K562 (cell line): Measurements from ENCODE around the gene F2RL1. TPM values are rescaled to one million over a fixed set of nuclear protein-coding genes. Genes with fewer than 3 reads are reported as not detected.

Experiments
- ARID1B ChIP-seq: fragments of 450-650 bp; IDR thresholded peaks from 2 replicates; pipeline ENCODE4 v1.6.1; 2016; ENCODE audit warnings: antibody characterized with exemption, mild to moderate bottlenecking, inconsistent platforms
- ATF4 ChIP-seq: fragments of 450-650 bp; formaldehyde crosslinking; IDR thresholded peaks from 2 replicates; pipeline ENCODE4 v1.4.0; 2022; ENCODE audit warnings: mild to moderate bottlenecking, moderate library complexity
- BCL6 ChIP-seq: fragments of 250-450 bp; sonication (Bioruptor Pico); IDR thresholded peaks from 2 replicates; pipeline ENCODE4 v1.4.0; 2020
- CBFA2T2 ChIP-seq: fragments of 450-650 bp; conservative IDR thresholded peaks from 2 replicates; pipeline ENCODE4 v1.6.1; 2017; ENCODE audit warnings: mild to moderate bottlenecking
- DPF2 ChIP-seq: fragments of 450-650 bp; IDR thresholded peaks from 2 replicates; pipeline ENCODE4 v1.6.1; 2016
- ELK3 ChIP-seq: fragments of 450-650 bp; formaldehyde crosslinking; IDR thresholded peaks from 2 replicates; pipeline ENCODE4 v1.4.0; 2020; ENCODE audit warnings: mild to moderate bottlenecking
- FOSL1 ChIP-seq: fragments of 200-800 bp; sonication (Bioruptor generic); conservative IDR thresholded peaks from 2 replicates; pipeline ENCODE4 v1.6.1; 2016; ENCODE audit warnings: missing genetic modification characterization, missing compliant biosample characterization
- IRF1 ChIP-seq: sonication (generic); formaldehyde crosslinking; IDR thresholded peaks from 2 replicates; pipeline ENCODE4 v1.8.0; 2022; ENCODE audit warnings: missing genetic modification reagents, mild to moderate bottlenecking, borderline replicate concordance
- MECOM ChIP-seq: fragments of 250-450 bp; sonication (Bioruptor Pico); IDR thresholded peaks from 2 replicates; pipeline ENCODE4 v1.8.0; 2022; ENCODE audit warnings: inconsistent platforms
- POLR2AphosphoS5 ChIP-seq: IDR thresholded peaks from 2 replicates; pipeline ENCODE4 v1.6.1; 2011; ENCODE audit warnings: mild to moderate bottlenecking, low read depth, low read length, moderate library complexity; ENCODE audit not compliant: control insufficient read depth, insufficient read depth
- PTBP1 ChIP-seq: fragments of 200-400 bp; formaldehyde crosslinking; IDR thresholded peaks from 2 replicates; pipeline ENCODE4 v1.6.1; 2017; ENCODE audit warnings: low read depth, low read length
- PTTG1 ChIP-seq: fragments of 450-650 bp; IDR thresholded peaks from 2 replicates; pipeline ENCODE4 v1.6.1; 2016; ENCODE audit warnings: low read depth, mild to moderate bottlenecking, missing genetic modification characterization, missing compliant biosample characterization
- PYGO2 ChIP-seq: fragments of 450-650 bp; IDR thresholded peaks from 2 replicates; pipeline ENCODE4 v1.6.1; 2016; ENCODE audit warnings: mild to moderate bottlenecking, missing genetic modification characterization, moderate library complexity, missing compliant biosample characterization
- RAD21 ChIP-seq, 2 experiments: fragments of 250-450 bp in 1 of 2; fragments of 450-650 bp in 1 of 2; sonication (Bioruptor Pico) in 1 of 2; formaldehyde crosslinking in 1 of 2; IDR thresholded peaks in 1 of 2; conservative IDR thresholded peaks in 1 of 2; 2 replicates each; pipeline versions ENCODE4 v1.4.0 to v1.8.0; 2020 to 2022; ENCODE audit warnings: mild to moderate bottlenecking in 2 of 2, moderate library complexity in 1 of 2
- RCOR1 ChIP-seq, 2 experiments: IDR thresholded peaks; 2 replicates each; pipeline ENCODE4 v1.6.1; 2012; ENCODE audit warnings: low read depth in 2 of 2, low read length in 2 of 2, borderline replicate concordance in 1 of 2, improper control_type of control experiment in 1 of 2
- SMAD4 ChIP-seq: fragments of 250-450 bp; sonication (Bioruptor Pico); conservative IDR thresholded peaks from 2 replicates; pipeline ENCODE4 v1.8.0; 2021; ENCODE audit warnings: inconsistent platforms, mild to moderate bottlenecking, moderate library complexity
- TAL1 ChIP-seq: fragments of 450-650 bp; IDR thresholded peaks from 2 replicates; pipeline ENCODE4 v1.6.1; 2016; ENCODE audit warnings: mild to moderate bottlenecking
- TCF3 ChIP-seq: sonication (generic); formaldehyde crosslinking; IDR thresholded peaks from 2 replicates; pipeline ENCODE4 v1.4.0; 2020; ENCODE audit warnings: mild to moderate bottlenecking, missing genetic modification reagents
- TRIM25 ChIP-seq: fragments of 450-650 bp; IDR thresholded peaks from 2 replicates; pipeline ENCODE4 v1.7.0; 2016; ENCODE audit warnings: borderline replicate concordance
- VEZF1 ChIP-seq: fragments of 200-800 bp; sonication (Bioruptor generic); IDR thresholded peaks from 2 replicates; pipeline ENCODE4 v1.6.1; 2017; ENCODE audit warnings: missing genetic modification characterization, missing compliant biosample characterization
- ZKSCAN8 ChIP-seq: fragments of 200-800 bp; sonication (Bioruptor generic); IDR thresholded peaks from 2 replicates; pipeline ENCODE4 v1.6.1; 2016; ENCODE audit warnings: missing genetic modification characterization, missing compliant biosample characterization
- ZNF699 ChIP-seq: fragments of 250-450 bp; sonication (Bioruptor Pico); IDR thresholded peaks from 2 replicates; pipeline ENCODE4 v1.8.0; 2021; ENCODE audit warnings: mild to moderate bottlenecking, moderate library complexity; ENCODE audit not compliant: insufficient replicate concordance
- ZNF75A ChIP-seq: fragments of 450-650 bp; formaldehyde crosslinking; IDR thresholded peaks from 2 replicates; pipeline ENCODE4 v1.4.0; 2020; ENCODE audit warnings: mild to moderate bottlenecking
- polyA plus RNA-seq, 8 experiments: library from polyadenylated mRNA; depleted of rRNA in 4 of 8; stranded (reverse) in 5 of 8; unstranded in 3 of 8; fragments of >200 nt; fragmentation: Nextera tagmentation in 2 of 8; fragmentation: Illumina TruSeq in 1 of 8; extraction: Ambion mirVana in 2 of 8; extraction: Trizol in 1 of 8; gene quantifications; 2 replicates each; pipeline versions ENCODE4 v1.2.1 to v1.2.3, GENCODE V29; 2011 to 2014; ENCODE audit warnings: inconsistent platforms in 1 of 8, missing spikeins in 1 of 8
- total RNA-seq, 7 experiments: library from RNA; depleted of rRNA in 6 of 7; stranded (reverse); fragments of >200 nt in 6 of 7; fragmentation: Illumina TruSeq in 2 of 7; extraction: Trizol in 2 of 7; gene quantifications; 2 replicates each; pipeline versions ENCODE4 v1.2.1 to v1.2.3, GENCODE V29; 2011 to 2021; ENCODE audit warnings: low replicate concordance in 1 of 7

The F2RL1 gene
- total and polyA plus RNA-seq, 9 of the 15 experiments (the other 6 are each of a cell fraction or from before 2014, with no cell fraction given) = 0.03 to 0.50 (median 0.27) TPM; not detected in 6

GRCh38 chr5:76790632-76791290 lies 28.1 kb upstream of the F2RL1 start (continued):
- TF ChIP-seq TRIM25 = no peak
- TF ChIP-seq TAL1 = no peak
- no peak for TF ChIP-seq ATF4 (CRISPR knock-in tag)
- TF ChIP-seq SMAD4 (CRISPR knock-in tag) = peak; percentile 76; the same call in 1 of the 2 replicates
- no peak for TF ChIP-seq IRF1 (CRISPR knock-in tag)
- no peak for TF ChIP-seq ZNF75A
- no peak for TF ChIP-seq PTBP1
- no peak for TF ChIP-seq PYGO2 (tag)
- TF ChIP-seq DPF2 = no peak; the same call in 1 of the 2 replicates
- TF ChIP-seq FOSL1 (tag) = peak; percentile 98
- TF ChIP-seq ZKSCAN8 (CRISPR knock-in tag) = no peak
- no peak for TF ChIP-seq MECOM (CRISPR knock-in tag)
- no peak for TF ChIP-seq PTTG1
- no peak for TF ChIP-seq POLR2AphosphoS5
- no peak for TF ChIP-seq ELK3 (CRISPR knock-in tag)
- TF ChIP-seq ARID1B = peak; percentile 70
- TF ChIP-seq ZNF699 (CRISPR knock-in tag) = no peak
- peak; percentile 33 for TF ChIP-seq CBFA2T2
- no peak for TF ChIP-seq BCL6
- TF ChIP-seq TCF3 = peak; percentile 27; the same call in 1 of the 2 replicates
- TF ChIP-seq VEZF1 (CRISPR knock-in tag) = peak; percentile 30; the same call in 1 of the 2 replicates
- TF ChIP-seq RCOR1 (IDR thresholded peaks at IDR 0.05; ENCODE audit: borderline replicate concordance in 1 of 2, low read depth in 2 of 2, low read length in 2 of 2) = peak; percentile 31 to 59; a peak in 2 of 4 replicates
- TF ChIP-seq RAD21 (CRISPR knock-in tag; conservative IDR thresholded peaks at IDR 0.05 in 1 of 2, IDR thresholded peaks at IDR 0.05 in 1 of 2) = no peak
